HepG2 (cell line): ENCODE measurements around the gene MAML1. TPM values are rescaled to one million over a fixed set of nuclear protein-coding genes. Genes with fewer than 3 reads are reported as not detected.
A peak's percentile ranks its signal among the peaks of the same experiment; 100 is the strongest.

Experiments
- CBFB ChIP-seq: sonication (generic); formaldehyde crosslinking; IDR thresholded peaks from 2 replicates; pipeline ENCODE4 v1.4.0; 2020; ENCODE audit warnings: missing genetic modification reagents
- DR1 ChIP-seq: sonication (generic); formaldehyde crosslinking; IDR thresholded peaks from 2 replicates; pipeline ENCODE4 v1.8.0; 2021; ENCODE audit warnings: mild to moderate bottlenecking, missing genetic modification reagents, inconsistent platforms
- ELK4 ChIP-seq: sonication (generic); formaldehyde crosslinking; IDR thresholded peaks from 2 replicates; pipeline ENCODE4 v1.9.0; 2021; ENCODE audit warnings: missing genetic modification reagents, borderline replicate concordance
- FOSL2 ChIP-seq: sonication (generic); formaldehyde crosslinking; IDR thresholded peaks from 2 replicates; pipeline ENCODE4 v1.4.0; 2020; ENCODE audit warnings: missing genetic modification reagents
- IKZF5 ChIP-seq: IDR thresholded peaks from 2 replicates; pipeline ENCODE4 v1.6.1; 2018; ENCODE audit warnings: missing genetic modification reagents, mild to moderate bottlenecking, missing compliant biosample characterization
- JUND ChIP-seq: sonication (generic); formaldehyde crosslinking; IDR thresholded peaks from 2 replicates; pipeline ENCODE4 v1.8.0; 2022; ENCODE audit warnings: mild to moderate bottlenecking, missing genetic modification reagents
- KDM5B ChIP-seq: sonication (generic); formaldehyde crosslinking; IDR thresholded peaks from 2 replicates; pipeline ENCODE4 v1.4.0; 2020; ENCODE audit warnings: missing genetic modification reagents, mild to moderate bottlenecking, borderline replicate concordance
- MTA3 ChIP-seq: sonication (generic); formaldehyde crosslinking; IDR thresholded peaks from 2 replicates; pipeline ENCODE4 v1.4.0; 2020; ENCODE audit warnings: missing genetic modification reagents
- MYNN ChIP-seq: sonication (generic); formaldehyde crosslinking; IDR thresholded peaks from 2 replicates; pipeline ENCODE4 v1.4.0; 2020; ENCODE audit warnings: mild to moderate bottlenecking, low read depth, missing genetic modification reagents
- NCOR1 ChIP-seq: fragments of 200-600 bp; sonication (generic); IDR thresholded peaks from 2 replicates; pipeline ENCODE4 v1.7.0; 2017; ENCODE audit warnings: antibody characterized with exemption, low read length, borderline replicate concordance
- NPAS2 ChIP-seq: sonication (generic); formaldehyde crosslinking; IDR thresholded peaks from 2 replicates; pipeline ENCODE4 v1.8.0; 2022; ENCODE audit warnings: mild to moderate bottlenecking, missing genetic modification reagents, borderline replicate concordance
- SAP130 ChIP-seq: IDR thresholded peaks from 2 replicates; pipeline ENCODE4 v1.6.1; 2016; ENCODE audit warnings: low read depth
- SMARCC2 ChIP-seq: fragments of 450-650 bp; IDR thresholded peaks from 2 replicates; pipeline ENCODE4 v1.6.1; 2017; ENCODE audit warnings: antibody characterized with exemption, mild to moderate bottlenecking
- SP5 ChIP-seq: IDR thresholded peaks from 2 replicates; pipeline ENCODE4 v1.6.1; 2016; ENCODE audit warnings: low read depth, borderline replicate concordance
- STAT5B ChIP-seq: sonication (generic); formaldehyde crosslinking; IDR thresholded peaks from 2 replicates; pipeline ENCODE4 v1.4.0; 2020; ENCODE audit warnings: missing genetic modification reagents
- TMF1 ChIP-seq: sonication (generic); formaldehyde crosslinking; IDR thresholded peaks from 2 replicates; pipeline ENCODE4 v1.8.1; 2022; ENCODE audit warnings: low read depth, missing genetic modification reagents
- U2AF2 ChIP-seq: fragments of 200-400 bp; formaldehyde crosslinking; IDR thresholded peaks from 2 replicates; pipeline ENCODE4 v1.6.1; 2017; ENCODE audit warnings: low read depth, mild to moderate bottlenecking, low read length
- USF2 ChIP-seq, 2 experiments: sonication (generic) in 1 of 2; formaldehyde crosslinking in 1 of 2; IDR thresholded peaks; 2 replicates each; pipeline versions ENCODE4 v1.5.1 to v1.6.1; 2011 to 2020; ENCODE audit warnings: borderline replicate concordance in 1 of 2, low read depth in 1 of 2, low read length in 1 of 2, mild to moderate bottlenecking in 1 of 2, missing genetic modification reagents in 1 of 2, moderate library complexity in 1 of 2
- ZFP1 ChIP-seq: IDR thresholded peaks from 2 replicates; pipeline ENCODE4 v1.6.1; 2016
- ZNF225 ChIP-seq: sonication (generic); formaldehyde crosslinking; IDR thresholded peaks from 2 replicates; pipeline ENCODE4 v1.4.0; 2020; ENCODE audit warnings: mild to moderate bottlenecking, missing genetic modification reagents
- ZNF354B ChIP-seq: sonication (generic); formaldehyde crosslinking; IDR thresholded peaks from 2 replicates; pipeline ENCODE4 v1.8.0; 2022; ENCODE audit warnings: mild to moderate bottlenecking, missing genetic modification reagents
- ZNF557 ChIP-seq: sonication (generic); formaldehyde crosslinking; IDR thresholded peaks from 2 replicates; pipeline ENCODE4 v1.4.0; 2020; ENCODE audit warnings: missing genetic modification reagents
- ZNF724P ChIP-seq: sonication (generic); formaldehyde crosslinking; IDR thresholded peaks from 2 replicates; pipeline ENCODE4 v1.8.0; 2022; ENCODE audit warnings: missing genetic modification reagents, borderline replicate concordance
- ZNF761 ChIP-seq: sonication (generic); formaldehyde crosslinking; conservative IDR thresholded peaks from 2 replicates; pipeline ENCODE4 v1.4.0; 2020; ENCODE audit warnings: mild to moderate bottlenecking, missing genetic modification reagents
- ZNF841 ChIP-seq: sonication (generic); formaldehyde crosslinking; IDR thresholded peaks from 2 replicates; pipeline ENCODE4 v1.8.1; 2023; ENCODE audit warnings: missing genetic modification reagents, borderline replicate concordance
- ZNF850 ChIP-seq: sonication (generic); formaldehyde crosslinking; conservative IDR thresholded peaks from 2 replicates; pipeline ENCODE4 v1.9.0; 2021; ENCODE audit warnings: mild to moderate bottlenecking, missing genetic modification reagents
- ZSCAN31 ChIP-seq: sonication (generic); formaldehyde crosslinking; IDR thresholded peaks from 2 replicates; pipeline ENCODE4 v1.5.0; 2020; ENCODE audit warnings: low read depth, mild to moderate bottlenecking, missing genetic modification reagents
- polyA plus RNA-seq, 8 experiments: library from polyadenylated mRNA; depleted of rRNA in 3 of 8; stranded (reverse) in 7 of 8; unstranded in 1 of 8; fragments of >200 nt; fragmentation: Illumina TruSeq in 4 of 8; extraction: Trizol in 4 of 8; gene quantifications; 2 replicates each; pipeline versions ENCODE4 v1.2.1 to v1.2.3, GENCODE V29; 2011 to 2016; ENCODE audit warnings: low read depth in 4 of 8, missing spikeins in 1 of 8, mixed read lengths in 1 of 8; ENCODE audit not compliant: insufficient read depth in 1 of 8
- total RNA-seq, 5 experiments: library from RNA; depleted of rRNA; stranded (reverse); fragments of >200 nt; fragmentation: Illumina TruSeq; extraction: Trizol; gene quantifications; 2 replicates each; pipeline ENCODE4 v1.2.3, GENCODE V29; 2016; ENCODE audit warnings: low read depth in 1 of 5

The MAML1 gene
- total and polyA plus RNA-seq, 2 of the 13 experiments (the other 11 are each of a cell fraction or from before 2014, with no cell fraction given), result 10.0 to 10.8 TPM

GRCh38 chr5:179818746-179819295, 86.2 kb downstream of the MAML1 start (continued):
- 0 out of 2 replicates have a peak, but pooled peaks have one; percentile 11 for TF ChIP-seq ZSCAN31 (CRISPR knock-in tag)
- TF ChIP-seq U2AF2, result no peak
- TF ChIP-seq ZFP1, result peak; percentile 73
- no peak for TF ChIP-seq ZNF225 (CRISPR knock-in tag)
- peak; percentile 76; the same call in 1 of the 2 replicates for TF ChIP-seq NCOR1
- 0 out of 2 replicates have a peak, but pooled peaks have one; percentile 67 for TF ChIP-seq ZNF841
- no peak for TF ChIP-seq ELK4
- TF ChIP-seq SAP130, result peak; percentile 94
- TF ChIP-seq DR1 (CRISPR knock-in tag), result no peak
- no peak for TF ChIP-seq SMARCC2
- TF ChIP-seq TMF1 (CRISPR knock-in tag), result 0 out of 2 replicates have a peak, but pooled peaks have one; percentile 27
- TF ChIP-seq ZNF724P, result no peak
- no peak for TF ChIP-seq ZNF850
- TF ChIP-seq STAT5B (CRISPR knock-in tag), result no peak
- no peak for TF ChIP-seq MYNN (CRISPR knock-in tag)
- no peak for TF ChIP-seq MTA3 (CRISPR knock-in tag)
- 0 out of 2 replicates have a peak, but pooled peaks have one; percentile 51 for TF ChIP-seq ZNF354B (CRISPR knock-in tag)
- peak; percentile 97 for TF ChIP-seq JUND (CRISPR knock-in tag)
- no peak for TF ChIP-seq ZNF557 (CRISPR knock-in tag)
- peak; percentile 80; the same call in 1 of the 2 replicates for TF ChIP-seq CBFB
- TF ChIP-seq FOSL2, result peak; percentile 99
- peak; percentile 82; the same call in 1 of the 2 replicates for TF ChIP-seq KDM5B (CRISPR knock-in tag)
- no peak for TF ChIP-seq NPAS2
- TF ChIP-seq IKZF5 (CRISPR knock-in tag), result peak; percentile 89
- TF ChIP-seq ZNF761 (CRISPR knock-in tag), result peak; percentile 74
- peak; percentile 77 for TF ChIP-seq USF2 (IDR thresholded peaks at IDR 0.05; ENCODE audit: low read depth, low read length)
- peak; percentile 91; the same call in 1 of the 2 replicates for TF ChIP-seq USF2 (CRISPR knock-in tag; IDR thresholded peaks at IDR 0.05; ENCODE audit: borderline replicate concordance)
- TF ChIP-seq SP5, result peak; percentile 85
